Nephron (organoid): ENCODE results near the gene BAZ1B.

Experiments
- H3K27ac Mint-ChIP-seq, 3 experiments: 2 replicates each; pipeline ENCODE4 v1.8.0; 2020; ENCODE audit warnings: mixed read lengths in 3 of 3, mild to moderate bottlenecking in 2 of 3, moderate library complexity in 1 of 3
- H3K27me3 Mint-ChIP-seq: 2 replicates; pipeline ENCODE4 v1.8.0; 2021; ENCODE audit warnings: low read depth, mild to moderate bottlenecking, moderate library complexity, mixed read lengths
- H3K36me3 Mint-ChIP-seq: 2 replicates; pipeline ENCODE4 v1.8.0; 2020; ENCODE audit warnings: low read depth, mixed read lengths
- H3K4me1 Mint-ChIP-seq: 2 replicates; pipeline ENCODE4 v1.8.0; 2020; ENCODE audit warnings: mixed read lengths
- H3K4me3 Mint-ChIP-seq, 3 experiments: 2 replicates each; pipeline ENCODE4 v1.8.0; 2020; ENCODE audit warnings: mild to moderate bottlenecking in 3 of 3, mixed read lengths in 3 of 3, moderate library complexity in 2 of 3
- H3K9me3 Mint-ChIP-seq: 2 replicates; pipeline ENCODE4 v1.8.0; 2020; ENCODE audit warnings: mixed read lengths
- TF ChIP-seq, protein P1 (sequence below), 3 experiments: fragments of 200-600 bp; sonication (generic); IDR thresholded peaks; one replicate each; pipeline ENCODE4 v1.5.0; 2021; ENCODE audit warnings: antibody characterized with exemption in 3 of 3; ENCODE audit not compliant: unreplicated experiment in 3 of 3

BAZ1B gene

DNA sequence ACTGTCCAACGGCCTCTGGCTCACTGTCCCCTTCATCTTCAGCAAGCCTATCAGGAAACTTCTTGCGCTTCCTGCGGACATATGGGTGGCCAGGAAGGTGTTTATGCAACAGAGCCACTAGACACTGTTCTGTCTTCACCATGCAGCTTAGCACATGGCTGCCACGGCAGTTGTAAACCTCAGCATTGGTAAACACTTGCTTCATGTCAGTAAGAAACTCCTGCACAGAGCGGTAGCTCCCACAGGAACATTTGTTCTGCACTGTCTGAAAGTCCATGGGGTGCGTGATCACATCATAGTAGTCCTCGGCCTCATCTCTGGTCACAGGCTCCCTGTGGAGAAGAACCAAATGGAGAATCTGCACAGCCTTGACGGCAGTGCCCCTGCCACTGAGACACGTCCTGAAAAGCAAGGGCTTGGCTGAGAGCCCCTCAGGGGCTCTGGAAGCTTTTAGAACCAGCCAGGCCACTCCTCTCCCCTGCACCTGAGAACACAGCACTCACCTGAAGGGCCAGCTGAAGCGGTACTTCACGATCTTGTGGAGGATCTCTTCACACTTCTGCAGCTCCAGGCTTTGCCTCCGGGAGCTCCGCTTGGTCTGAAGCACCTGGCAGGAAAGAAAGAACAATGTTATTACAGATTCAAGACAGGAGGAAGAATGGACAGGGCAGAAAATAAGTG, 79.7 kb downstream of the BAZ1B start:
- peaks cover 85% of the 10 kb centered on the region for H3K36me3 Mint-ChIP-seq
- H3K27me3 Mint-ChIP-seq = no peaks in the 10 kb centered on the region
- H3K9me3 Mint-ChIP-seq = no peaks in the 10 kb centered on the region
- peaks cover 84% of the 10 kb centered on the region for H3K4me1 Mint-ChIP-seq
- peak overlapping the region in 1 of 3 experiments; percentile 71 for H3K4me3 Mint-ChIP-seq
- peak overlapping the region; percentile 69 to 92 (median 81) for H3K27ac Mint-ChIP-seq
- TF ChIP-seq, protein P1, sequence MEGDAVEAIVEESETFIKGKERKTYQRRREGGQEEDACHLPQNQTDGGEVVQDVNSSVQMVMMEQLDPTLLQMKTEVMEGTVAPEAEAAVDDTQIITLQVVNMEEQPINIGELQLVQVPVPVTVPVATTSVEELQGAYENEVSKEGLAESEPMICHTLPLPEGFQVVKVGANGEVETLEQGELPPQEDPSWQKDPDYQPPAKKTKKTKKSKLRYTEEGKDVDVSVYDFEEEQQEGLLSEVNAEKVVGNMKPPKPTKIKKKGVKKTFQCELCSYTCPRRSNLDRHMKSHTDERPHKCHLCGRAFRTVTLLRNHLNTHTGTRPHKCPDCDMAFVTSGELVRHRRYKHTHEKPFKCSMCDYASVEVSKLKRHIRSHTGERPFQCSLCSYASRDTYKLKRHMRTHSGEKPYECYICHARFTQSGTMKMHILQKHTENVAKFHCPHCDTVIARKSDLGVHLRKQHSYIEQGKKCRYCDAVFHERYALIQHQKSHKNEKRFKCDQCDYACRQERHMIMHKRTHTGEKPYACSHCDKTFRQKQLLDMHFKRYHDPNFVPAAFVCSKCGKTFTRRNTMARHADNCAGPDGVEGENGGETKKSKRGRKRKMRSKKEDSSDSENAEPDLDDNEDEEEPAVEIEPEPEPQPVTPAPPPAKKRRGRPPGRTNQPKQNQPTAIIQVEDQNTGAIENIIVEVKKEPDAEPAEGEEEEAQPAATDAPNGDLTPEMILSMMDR (IDR thresholded peaks at IDR 0.05; ENCODE audit: unreplicated experiment in 3 of 3) = no peak

DNA sequence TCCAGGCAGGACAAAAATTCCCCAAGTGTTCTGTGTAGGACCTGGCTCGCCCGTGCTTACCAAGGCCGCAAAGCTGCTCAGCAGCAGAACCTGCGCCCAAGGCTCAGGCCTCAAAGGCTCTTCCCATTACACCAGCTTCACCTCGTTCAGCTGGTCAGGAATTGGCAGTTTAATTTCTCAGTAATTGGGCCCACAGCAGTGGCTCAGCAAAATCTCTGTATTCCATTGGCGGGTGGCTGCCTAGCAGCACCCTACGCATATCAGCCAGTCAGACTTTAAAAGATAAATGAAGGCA, 82.7 kb downstream of the BAZ1B start:
- Mint-ChIP-seq H3K4me1 (peaks cover 69% of the 10 kb centered on the region), H3K27ac (peak overlapping the region in 1 of 3 experiments; percentile 49), H3K27me3 (peaks cover 5% of the 10 kb centered on the region), H3K9me3 (no peaks in the 10 kb centered on the region), H3K4me3 (no peak overlapping the region), H3K36me3 (peaks cover 56% of the 10 kb centered on the region)
- TF ChIP-seq, protein P1 (IDR thresholded peaks at IDR 0.05; ENCODE audit: unreplicated experiment in 3 of 3) = no peak

DNA sequence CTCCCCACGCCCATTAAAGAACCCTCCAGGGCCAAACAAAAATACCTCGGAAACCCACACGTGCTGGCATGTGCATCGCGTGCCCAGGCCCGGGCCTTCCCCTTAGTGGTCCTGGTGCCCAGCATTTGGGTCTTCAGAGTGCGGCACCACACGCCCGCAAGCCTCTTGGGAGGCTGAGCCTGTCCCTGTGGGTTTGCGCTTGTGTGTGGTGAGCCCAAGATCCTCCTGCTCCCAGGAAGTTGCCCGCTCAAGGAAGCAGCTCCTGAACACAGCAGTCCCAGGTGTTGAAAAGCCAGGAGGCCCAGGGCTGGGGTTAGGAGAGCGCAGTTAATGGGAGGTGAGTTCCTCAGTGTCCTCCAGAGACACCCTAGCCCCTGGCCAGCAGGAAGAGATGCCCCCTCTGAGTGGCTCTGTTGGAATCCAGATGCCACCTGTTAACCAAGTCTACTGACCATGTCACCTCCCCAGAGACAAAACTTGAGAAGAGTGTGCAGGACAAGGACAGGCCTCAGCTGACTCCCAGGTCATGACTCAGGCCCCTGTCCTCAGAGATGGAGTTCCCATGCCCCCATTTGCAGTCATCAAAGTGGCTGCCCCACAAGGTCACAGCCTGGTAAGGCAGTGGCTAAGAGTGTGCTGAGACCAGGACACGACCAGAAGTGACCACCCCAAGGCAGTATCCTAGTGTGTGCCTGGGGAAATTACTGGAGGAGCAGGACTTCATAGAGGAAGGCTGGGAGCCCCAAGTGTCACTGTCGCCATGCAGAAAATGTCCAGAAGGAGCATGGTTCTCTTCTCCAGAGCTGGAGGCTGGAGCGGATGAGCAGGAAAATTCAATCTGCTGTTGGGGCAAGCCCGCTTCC, 83.3 kb downstream of the BAZ1B start:
- TF ChIP-seq, protein P1 (IDR thresholded peaks at IDR 0.05; ENCODE audit: unreplicated experiment in 3 of 3) = no peak
- Mint-ChIP-seq H3K36me3 (peaks cover 50% of the 10 kb centered on the region), H3K4me1 (peaks cover 63% of the 10 kb centered on the region), H3K27ac (peak overlapping the region in 1 of 3 experiments; percentile 49), H3K9me3 (no peaks in the 10 kb centered on the region), H3K4me3 (no peak overlapping the region), H3K27me3 (peaks cover 5% of the 10 kb centered on the region)

DNA sequence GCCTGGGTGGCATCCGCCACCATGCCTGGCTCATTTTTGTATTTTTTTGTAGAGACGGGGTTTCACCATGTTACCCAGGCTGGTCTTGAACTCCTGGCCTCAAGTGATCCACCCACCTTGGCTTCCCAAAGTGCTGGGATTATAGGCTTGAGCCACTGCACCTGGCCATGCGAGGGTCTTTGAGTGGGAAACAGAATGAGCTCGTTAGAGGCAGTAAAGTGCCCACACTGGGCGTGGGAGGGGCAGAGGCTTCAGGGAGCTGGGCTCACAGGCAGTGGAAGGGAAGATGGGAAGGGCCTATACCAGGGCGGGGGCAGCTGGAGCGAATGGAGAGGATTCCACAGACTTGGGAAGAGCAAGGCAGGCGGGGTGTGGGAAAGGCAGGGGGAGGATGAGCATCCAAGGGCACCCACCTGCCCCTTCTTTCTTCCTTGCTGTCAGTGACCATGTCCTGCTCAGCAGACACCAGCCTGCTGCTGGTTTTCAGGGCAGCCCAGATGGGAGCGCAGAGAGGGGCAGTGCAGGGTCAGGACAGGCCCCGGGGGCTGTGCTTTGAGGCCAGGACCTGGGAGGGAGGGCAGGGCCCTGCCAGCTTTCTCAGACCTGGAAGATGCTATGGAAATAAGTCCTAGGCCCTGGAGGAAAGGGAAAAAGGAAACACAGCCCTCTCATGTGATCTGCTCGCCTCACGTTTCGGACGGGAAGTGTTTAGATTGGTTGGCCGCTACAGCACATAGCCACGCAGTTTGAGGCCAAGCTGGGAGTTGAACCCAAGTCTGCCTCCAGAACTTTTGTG, 84.3 kb downstream of the BAZ1B start:
- H3K27me3 Mint-ChIP-seq = peaks cover 5% of the 10 kb centered on the region
- H3K36me3 Mint-ChIP-seq = peaks cover 41% of the 10 kb centered on the region
- H3K4me1 Mint-ChIP-seq = peaks cover 54% of the 10 kb centered on the region
- TF ChIP-seq, protein P1 (IDR thresholded peaks at IDR 0.05; ENCODE audit: unreplicated experiment in 3 of 3) = no peak
- H3K4me3 Mint-ChIP-seq = peak overlapping the region in 1 of 3 experiments; percentile 87
- H3K9me3 Mint-ChIP-seq = no peaks in the 10 kb centered on the region
- peak overlapping the region in 1 of 3 experiments; percentile 50 for H3K27ac Mint-ChIP-seq

DNA sequence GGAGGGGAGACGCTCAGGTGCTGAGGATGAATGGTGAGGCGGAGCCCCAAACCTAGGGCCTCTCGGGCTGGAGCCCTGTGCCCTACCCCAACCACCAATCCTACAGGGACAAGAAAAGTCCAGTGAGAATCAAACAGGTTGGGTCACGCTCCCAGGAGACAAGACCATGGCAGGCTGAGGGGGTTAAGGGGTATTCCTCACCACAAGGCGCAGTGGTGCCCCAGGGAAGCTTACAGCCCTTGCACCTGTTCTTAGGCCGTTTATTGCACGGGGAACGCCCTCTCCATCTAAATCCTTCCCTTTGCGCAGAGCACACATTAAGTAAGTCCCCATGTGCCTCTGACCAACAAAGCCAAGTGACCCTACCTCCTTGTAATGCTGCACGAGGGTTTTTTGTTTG, 85.0 kb downstream of the BAZ1B start:
- no peak overlapping the region for H3K27ac Mint-ChIP-seq
- peaks cover 46% of the 10 kb centered on the region for H3K4me1 Mint-ChIP-seq
- H3K36me3 Mint-ChIP-seq = peaks cover 33% of the 10 kb centered on the region
- no peaks in the 10 kb centered on the region for H3K9me3 Mint-ChIP-seq
- H3K4me3 Mint-ChIP-seq = peak overlapping the region in 2 of 3 experiments; percentile 34 to 87
- TF ChIP-seq, protein P1 (IDR thresholded peaks at IDR 0.05; ENCODE audit: unreplicated experiment in 3 of 3) = no peak
- peaks cover 5% of the 10 kb centered on the region for H3K27me3 Mint-ChIP-seq
